ENCODE measurements around the gene PMVK. TPM values are rescaled to one million over a fixed set of nuclear protein-coding genes. Genes with fewer than 3 reads are reported as not detected.

The PMVK gene
- total and polyA plus RNA-seq, 2 of the 8 experiments (the other 6 are each of a cell fraction or from before 2014, with no cell fraction given): 23.8 to 26.5 TPM

- TF ChIP-seq, protein P1, sequence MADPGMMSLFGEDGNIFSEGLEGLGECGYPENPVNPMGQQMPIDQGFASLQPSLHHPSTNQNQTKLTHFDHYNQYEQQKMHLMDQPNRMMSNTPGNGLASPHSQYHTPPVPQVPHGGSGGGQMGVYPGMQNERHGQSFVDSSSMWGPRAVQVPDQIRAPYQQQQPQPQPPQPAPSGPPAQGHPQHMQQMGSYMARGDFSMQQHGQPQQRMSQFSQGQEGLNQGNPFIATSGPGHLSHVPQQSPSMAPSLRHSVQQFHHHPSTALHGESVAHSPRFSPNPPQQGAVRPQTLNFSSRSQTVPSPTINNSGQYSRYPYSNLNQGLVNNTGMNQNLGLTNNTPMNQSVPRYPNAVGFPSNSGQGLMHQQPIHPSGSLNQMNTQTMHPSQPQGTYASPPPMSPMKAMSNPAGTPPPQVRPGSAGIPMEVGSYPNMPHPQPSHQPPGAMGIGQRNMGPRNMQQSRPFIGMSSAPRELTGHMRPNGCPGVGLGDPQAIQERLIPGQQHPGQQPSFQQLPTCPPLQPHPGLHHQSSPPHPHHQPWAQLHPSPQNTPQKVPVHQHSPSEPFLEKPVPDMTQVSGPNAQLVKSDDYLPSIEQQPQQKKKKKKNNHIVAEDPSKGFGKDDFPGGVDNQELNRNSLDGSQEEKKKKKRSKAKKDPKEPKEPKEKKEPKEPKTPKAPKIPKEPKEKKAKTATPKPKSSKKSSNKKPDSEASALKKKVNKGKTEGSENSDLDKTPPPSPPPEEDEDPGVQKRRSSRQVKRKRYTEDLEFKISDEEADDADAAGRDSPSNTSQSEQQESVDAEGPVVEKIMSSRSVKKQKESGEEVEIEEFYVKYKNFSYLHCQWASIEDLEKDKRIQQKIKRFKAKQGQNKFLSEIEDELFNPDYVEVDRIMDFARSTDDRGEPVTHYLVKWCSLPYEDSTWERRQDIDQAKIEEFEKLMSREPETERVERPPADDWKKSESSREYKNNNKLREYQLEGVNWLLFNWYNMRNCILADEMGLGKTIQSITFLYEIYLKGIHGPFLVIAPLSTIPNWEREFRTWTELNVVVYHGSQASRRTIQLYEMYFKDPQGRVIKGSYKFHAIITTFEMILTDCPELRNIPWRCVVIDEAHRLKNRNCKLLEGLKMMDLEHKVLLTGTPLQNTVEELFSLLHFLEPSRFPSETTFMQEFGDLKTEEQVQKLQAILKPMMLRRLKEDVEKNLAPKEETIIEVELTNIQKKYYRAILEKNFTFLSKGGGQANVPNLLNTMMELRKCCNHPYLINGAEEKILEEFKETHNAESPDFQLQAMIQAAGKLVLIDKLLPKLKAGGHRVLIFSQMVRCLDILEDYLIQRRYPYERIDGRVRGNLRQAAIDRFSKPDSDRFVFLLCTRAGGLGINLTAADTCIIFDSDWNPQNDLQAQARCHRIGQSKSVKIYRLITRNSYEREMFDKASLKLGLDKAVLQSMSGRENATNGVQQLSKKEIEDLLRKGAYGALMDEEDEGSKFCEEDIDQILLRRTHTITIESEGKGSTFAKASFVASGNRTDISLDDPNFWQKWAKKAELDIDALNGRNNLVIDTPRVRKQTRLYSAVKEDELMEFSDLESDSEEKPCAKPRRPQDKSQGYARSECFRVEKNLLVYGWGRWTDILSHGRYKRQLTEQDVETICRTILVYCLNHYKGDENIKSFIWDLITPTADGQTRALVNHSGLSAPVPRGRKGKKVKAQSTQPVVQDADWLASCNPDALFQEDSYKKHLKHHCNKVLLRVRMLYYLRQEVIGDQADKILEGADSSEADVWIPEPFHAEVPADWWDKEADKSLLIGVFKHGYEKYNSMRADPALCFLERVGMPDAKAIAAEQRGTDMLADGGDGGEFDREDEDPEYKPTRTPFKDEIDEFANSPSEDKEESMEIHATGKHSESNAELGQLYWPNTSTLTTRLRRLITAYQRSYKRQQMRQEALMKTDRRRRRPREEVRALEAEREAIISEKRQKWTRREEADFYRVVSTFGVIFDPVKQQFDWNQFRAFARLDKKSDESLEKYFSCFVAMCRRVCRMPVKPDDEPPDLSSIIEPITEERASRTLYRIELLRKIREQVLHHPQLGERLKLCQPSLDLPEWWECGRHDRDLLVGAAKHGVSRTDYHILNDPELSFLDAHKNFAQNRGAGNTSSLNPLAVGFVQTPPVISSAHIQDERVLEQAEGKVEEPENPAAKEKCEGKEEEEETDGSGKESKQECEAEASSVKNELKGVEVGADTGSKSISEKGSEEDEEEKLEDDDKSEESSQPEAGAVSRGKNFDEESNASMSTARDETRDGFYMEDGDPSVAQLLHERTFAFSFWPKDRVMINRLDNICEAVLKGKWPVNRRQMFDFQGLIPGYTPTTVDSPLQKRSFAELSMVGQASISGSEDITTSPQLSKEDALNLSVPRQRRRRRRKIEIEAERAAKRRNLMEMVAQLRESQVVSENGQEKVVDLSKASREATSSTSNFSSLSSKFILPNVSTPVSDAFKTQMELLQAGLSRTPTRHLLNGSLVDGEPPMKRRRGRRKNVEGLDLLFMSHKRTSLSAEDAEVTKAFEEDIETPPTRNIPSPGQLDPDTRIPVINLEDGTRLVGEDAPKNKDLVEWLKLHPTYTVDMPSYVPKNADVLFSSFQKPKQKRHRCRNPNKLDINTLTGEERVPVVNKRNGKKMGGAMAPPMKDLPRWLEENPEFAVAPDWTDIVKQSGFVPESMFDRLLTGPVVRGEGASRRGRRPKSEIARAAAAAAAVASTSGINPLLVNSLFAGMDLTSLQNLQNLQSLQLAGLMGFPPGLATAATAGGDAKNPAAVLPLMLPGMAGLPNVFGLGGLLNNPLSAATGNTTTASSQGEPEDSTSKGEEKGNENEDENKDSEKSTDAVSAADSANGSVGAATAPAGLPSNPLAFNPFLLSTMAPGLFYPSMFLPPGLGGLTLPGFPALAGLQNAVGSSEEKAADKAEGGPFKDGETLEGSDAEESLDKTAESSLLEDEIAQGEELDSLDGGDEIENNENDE (IDR thresholded peaks at IDR 0.05; ENCODE audit: insufficient replicate concordance, low read length): no peak
- TF ChIP-seq RNF2 (IDR thresholded peaks at IDR 0.05; ENCODE audit: borderline replicate concordance, low read depth, low read length, missing control alignments, poor library complexity, severe bottlenecking): no peak
- no peak for TF ChIP-seq ASH2L (IDR thresholded peaks at IDR 0.05; ENCODE audit: low read length)
- no peak for TF ChIP-seq JUND (IDR thresholded peaks at IDR 0.05; ENCODE audit: low read length)
- no peak for TF ChIP-seq SP1 (IDR thresholded peaks at IDR 0.05; ENCODE audit: low read depth, low read length)
- TF ChIP-seq ATF2 (IDR thresholded peaks at IDR 0.05; ENCODE audit: low read length): no peak
- TF ChIP-seq USF2 (IDR thresholded peaks at IDR 0.05; ENCODE audit: low read length): no peak
- no peak for TF ChIP-seq CTBP2 (IDR thresholded peaks at IDR 0.05; ENCODE audit: borderline replicate concordance, insufficient read depth, insufficient read length, low read length)
Observed at GRCh38 chr1:154948079-154948478, 11.6 kb upstream of the PMVK start (continued).

Measured in H1 (cell line).